HEK293 (cell line): ENCODE measurements around the gene CBR1.
A peak's percentile ranks its signal among the peaks of the same experiment; 100 is the strongest.

Source experiments
- CTCF ChIA-PET: fragments of 350-600 bp; formaldehyde crosslinking; extraction: SDS; loops from one replicate; lab custom pipeline; 2021; ENCODE audit warnings: antibody characterized with exemption; lab: Yijun Ruan, JAX
- POLR2A ChIA-PET: fragments of 300-600 bp; formaldehyde crosslinking; extraction: SDS; loops from one replicate; lab custom pipeline; 2020; ENCODE audit warnings: antibody characterized with exemption, inconsistent platforms; lab: Yijun Ruan, JAX
- H3K27ac ChIP-seq: fragments of 200-500 bp; sonication (Bioruptor generic); 2 replicates; pipeline ENCODE4 v1.5.1; 2014; ENCODE audit warnings: low read depth, low read length, control low read depth, inconsistent platforms; ENCODE audit errors: extremely low read depth
- H3K36me3 ChIP-seq, 2 experiments: fragments of 200-500 bp in 1 of 2; sonication (Bioruptor generic) in 1 of 2; 1 replicate in 1 of 2; 2 replicates in 1 of 2; pipeline ENCODE4 v1.5.1; 2014 to 2017; ENCODE audit warnings: inconsistent platforms in 2 of 2, low read length in 2 of 2; ENCODE audit not compliant: control insufficient read depth in 2 of 2, insufficient read depth in 1 of 2
- H3K4me1 ChIP-seq: fragments of 200-500 bp; sonication (Bioruptor generic); 2 replicates; pipeline ENCODE4 v1.5.1; 2014; ENCODE audit warnings: mild to moderate bottlenecking, low read length, inconsistent platforms; ENCODE audit not compliant: control insufficient read depth, insufficient read depth
- H3K4me3 ChIP-seq: 2 replicates; pipeline ENCODE4 v1.5.1; 2011; ENCODE audit warnings: low read depth, mild to moderate bottlenecking, control low read depth, low read length, moderate library complexity
- H3K9me3 ChIP-seq: fragments of 200-500 bp; sonication (Bioruptor generic); 2 replicates; pipeline ENCODE4 v1.5.1; 2014; ENCODE audit warnings: low read depth, low read length, inconsistent platforms; ENCODE audit not compliant: control insufficient read depth, insufficient read depth
- EGR2 ChIP-seq: fragments of 450-650 bp; formaldehyde crosslinking; IDR thresholded peaks from 2 replicates; pipeline ENCODE4 v1.5.1; 2016; ENCODE audit warnings: low read depth, missing biosample characterization, missing genetic modification characterization
- PRDM1 ChIP-seq: fragments of 450-650 bp; formaldehyde crosslinking; IDR thresholded peaks from 2 replicates; pipeline ENCODE4; 2016; ENCODE audit warnings: missing biosample characterization, missing genetic modification characterization
- SETDB1 ChIP-seq: IDR thresholded peaks from one replicate; pipeline ENCODE4 v1.6.1; 2017; ENCODE audit warnings: mild to moderate bottlenecking, low read length, moderate library complexity, mixed read lengths; ENCODE audit not compliant: insufficient read length
- ZFP41 ChIP-seq: fragments of 450-650 bp; formaldehyde crosslinking; IDR thresholded peaks from 2 replicates; pipeline ENCODE4 v1.5.1; 2016; ENCODE audit warnings: missing biosample characterization, missing genetic modification characterization, borderline replicate concordance
- ZNF114 ChIP-seq: fragments of 450-650 bp; formaldehyde crosslinking; IDR thresholded peaks from 2 replicates; pipeline ENCODE4 v1.5.0; 2017; ENCODE audit warnings: missing biosample characterization, missing genetic modification characterization
- ZNF155 ChIP-seq: fragments of 450-650 bp; formaldehyde crosslinking; IDR thresholded peaks from 2 replicates; pipeline ENCODE4 v1.5.1; 2016; ENCODE audit warnings: missing biosample characterization, missing genetic modification characterization
- ZNF157 ChIP-seq: fragments of 450-650 bp; formaldehyde crosslinking; IDR thresholded peaks from 2 replicates; pipeline ENCODE4 v1.5.1; 2016; ENCODE audit warnings: missing biosample characterization, missing genetic modification characterization
- ZNF398 ChIP-seq: fragments of 450-650 bp; formaldehyde crosslinking; IDR thresholded peaks from 2 replicates; pipeline ENCODE4 v1.5.1; 2017; ENCODE audit warnings: missing biosample characterization, missing genetic modification characterization
- ZNF433 ChIP-seq: fragments of 450-650 bp; formaldehyde crosslinking; IDR thresholded peaks from 2 replicates; pipeline ENCODE4 v1.5.1; 2016; ENCODE audit warnings: missing biosample characterization, missing genetic modification characterization, low read depth
- ZNF580 ChIP-seq: fragments of 450-650 bp; formaldehyde crosslinking; IDR thresholded peaks from 2 replicates; pipeline ENCODE4 v1.5.1; 2016; ENCODE audit warnings: missing biosample characterization, missing genetic modification characterization
- ZNF596 ChIP-seq: fragments of 450-650 bp; IDR thresholded peaks from 2 replicates; pipeline ENCODE4 v1.5.0; 2018; ENCODE audit warnings: missing biosample characterization, mild to moderate bottlenecking, missing genetic modification characterization, moderate library complexity
- ZNF623 ChIP-seq: fragments of 450-650 bp; formaldehyde crosslinking; IDR thresholded peaks from 2 replicates; pipeline ENCODE4 v1.5.1; 2016; ENCODE audit warnings: missing biosample characterization, missing genetic modification characterization
- ZNF626 ChIP-seq: fragments of 450-650 bp; sonication (Bioruptor Pico); formaldehyde crosslinking; IDR thresholded peaks from 2 replicates; pipeline ENCODE4 v1.5.1; 2018; ENCODE audit warnings: missing biosample characterization, missing genetic modification characterization, inconsistent platforms
- ZNF629 ChIP-seq: fragments of 450-650 bp; formaldehyde crosslinking; IDR thresholded peaks from 2 replicates; pipeline ENCODE4 v1.5.1; 2017; ENCODE audit warnings: missing biosample characterization, missing genetic modification characterization
- ZNF843 ChIP-seq: fragments of 450-650 bp; formaldehyde crosslinking; IDR thresholded peaks from 2 replicates; pipeline ENCODE4 v1.5.1; 2016; ENCODE audit warnings: missing biosample characterization, missing genetic modification characterization

The CBR1 gene

GRCh38 chr21:36103434-36103833, 33.6 kb downstream of the CBR1 start:
- Histone ChIP-seq H3K36me3 (no peaks in the 10 kb centered on the region), H3K4me1 (no peaks in the 10 kb centered on the region), H3K9me3 (no peaks in the 10 kb centered on the region), H3K27ac (no peak overlapping the region), H3K4me3 (no peak overlapping the region)
- ChIA-PET POLR2A (no interaction called here), CTCF (interaction anchor here (0.6 to 4.0 kb wide), 6 partner anchors 10 to 311 kb away, joined by 3 to 31 read pairs (median 3); no protein-coding TSS in a partner anchor)
- no peak for TF ChIP-seq ZNF433 (tag by site-specific recombination)
- TF ChIP-seq SETDB1: peak; percentile 41
- no peak for TF ChIP-seq EGR2 (tag by site-specific recombination)
- TF ChIP-seq ZNF580 (tag by site-specific recombination): no peak
- TF ChIP-seq ZNF629 (tag by site-specific recombination): no peak

GRCh38 chr21:36104317-36105300, 34.8 kb downstream of the CBR1 start:
- ChIA-PET POLR2A (no interaction called here), CTCF (interaction anchor here (0.6 to 2.0 kb wide), 24 partner anchors 8 to 1445 kb away, joined by 3 to 13 read pairs (median 4); no protein-coding TSS in a partner anchor)

GRCh38 chr21:36105327-36105842, 35.6 kb downstream of the CBR1 start:
- no peaks in the 10 kb centered on the region for H3K36me3 ChIP-seq
- no peak overlapping the region for H3K4me3 ChIP-seq
- H3K4me1 ChIP-seq: no peaks in the 10 kb centered on the region
- no peaks in the 10 kb centered on the region for H3K9me3 ChIP-seq
- H3K27ac ChIP-seq: no peak overlapping the region
- POLR2A ChIA-PET: no interaction called here
- TF ChIP-seq ZNF596 (tag by site-specific recombination): peak; percentile 95
- no peak for TF ChIP-seq ZNF157 (tag by site-specific recombination)
- no peak for TF ChIP-seq ZNF155 (tag by site-specific recombination)
- TF ChIP-seq ZNF623 (tag by site-specific recombination): no peak
- no peak for TF ChIP-seq ZNF626
- TF ChIP-seq PRDM1 (tag by site-specific recombination): 0 out of 2 replicates have a peak, but pooled peaks have one; percentile 23
- CTCF ChIA-PET: interaction anchor here (0.6 to 2.0 kb wide), 22 partner anchors 8 to 1445 kb away, joined by 3 to 13 read pairs (median 4); no protein-coding TSS in a partner anchor

More at GRCh38 chr21:36104317-36105300, 34.8 kb downstream of the CBR1 start:
- Histone ChIP-seq H3K4me1 (no peaks in the 10 kb centered on the region), H3K27ac (no peak overlapping the region), H3K4me3 (no peak overlapping the region), H3K9me3 (no peaks in the 10 kb centered on the region), H3K36me3 (no peaks in the 10 kb centered on the region)
- TF ChIP-seq ZFP41 (tag by site-specific recombination) (no peak), ZNF843 (no peak), ZNF398 (tag by site-specific recombination) (no peak)

- H3K4me1 ChIP-seq: no peaks in the 10 kb centered on the region
- no peak overlapping the region for H3K27ac ChIP-seq
- no peaks in the 10 kb centered on the region for H3K9me3 ChIP-seq
- CTCF ChIA-PET: interaction anchor here (0.6 to 3.7 kb wide), 4 partner anchors 14 to 236 kb away, joined by 3 to 39 read pairs (median 8); no protein-coding TSS in a partner anchor
- no peak for TF ChIP-seq ZNF114 (tag by site-specific recombination)
- no peaks in the 10 kb centered on the region for H3K36me3 ChIP-seq
- POLR2A ChIA-PET: no interaction called here
- H3K4me3 ChIP-seq: no peak overlapping the region
Observed at GRCh38 chr21:36109868-36110267, 40.0 kb downstream of the CBR1 start.
